HG02798 (cell line): Measurements from ENCODE around the gene ZNF726.
"Not testable (repeated sequence)": the region's sequence is repeated elsewhere in the genome, so short reads cannot be mapped to it uniquely, and the experiment has no call there.

Experiments
- ATAC-seq: cut with Tn5 transposase; IDR thresholded peaks from one replicate; pipeline ENCODE4 v1.9.1; 2021; ENCODE audit warnings: mild to moderate bottlenecking; ENCODE audit not compliant: unreplicated experiment, poor library complexity

The ZNF726 gene

DNA sequence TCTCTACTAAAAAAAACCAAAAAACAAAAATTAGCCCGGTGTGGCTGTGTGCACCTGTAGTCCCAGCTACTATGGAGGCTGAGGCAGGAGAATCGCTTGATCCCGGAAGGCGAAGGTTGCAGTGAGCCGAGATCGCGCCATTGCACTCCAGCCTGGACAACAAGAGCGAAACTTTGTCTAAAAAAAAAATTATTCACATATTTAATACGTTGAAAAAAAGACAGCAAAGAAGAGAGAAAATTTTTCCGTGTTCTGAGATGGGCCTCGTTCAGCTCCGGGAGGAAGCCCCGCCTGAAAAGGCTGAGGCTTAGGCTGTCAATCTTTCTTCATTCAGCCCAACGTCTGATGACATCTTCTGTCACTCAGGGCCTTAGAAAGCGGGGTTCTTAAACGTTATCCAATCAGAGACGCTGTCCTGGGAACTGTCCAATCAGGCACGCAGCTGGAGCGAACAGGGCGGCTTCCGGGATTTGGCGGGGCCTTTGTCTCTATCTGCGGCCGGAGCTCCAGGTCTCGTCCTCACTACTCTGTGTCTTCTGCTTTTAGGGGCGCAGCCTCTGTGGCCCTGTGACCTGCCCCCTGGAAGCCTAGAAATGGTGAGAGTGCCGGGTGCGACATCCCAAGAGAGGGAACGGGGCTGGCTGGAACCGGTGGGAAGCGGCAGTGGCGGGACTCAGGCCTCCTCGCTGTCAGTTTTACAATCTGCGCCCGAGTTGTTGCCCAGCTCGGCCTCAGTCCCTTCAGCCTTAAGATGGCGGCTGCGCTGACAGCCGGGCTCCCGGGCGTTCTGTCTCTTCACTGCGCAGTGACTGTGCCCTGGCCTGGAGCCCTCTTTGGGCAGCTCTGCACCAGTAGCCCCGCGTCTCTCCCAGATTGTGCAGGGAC lies at the start of gene ZNF726:
Gene ZNF726 (plus strand): TSS at position 485 of the 885 bp plus-strand sequence. CDS start 109 bp downstream, at position 594.
- peak; percentile 98 for ATAC-seq

DNA sequence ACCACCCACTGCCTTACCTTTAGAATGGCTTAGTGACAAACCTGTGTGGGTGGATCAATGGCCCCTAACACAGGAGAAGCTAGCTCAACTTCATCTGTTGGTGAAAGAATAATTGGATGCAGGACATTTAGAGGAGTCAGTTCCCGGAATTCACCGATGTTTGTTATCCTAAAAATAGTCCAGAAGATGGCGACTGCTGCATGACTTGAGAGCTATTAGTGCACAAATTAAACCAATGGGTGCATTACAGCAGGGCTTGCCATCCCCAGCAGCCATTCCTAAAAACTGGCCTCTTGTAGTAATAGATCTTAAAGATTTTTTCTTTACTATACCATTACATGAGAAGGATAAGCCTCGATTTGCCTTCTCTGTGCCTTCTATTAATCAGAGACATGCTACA lies 46.8 kb upstream of the ZNF726 start:
- ATAC-seq, result no peak

DNA sequence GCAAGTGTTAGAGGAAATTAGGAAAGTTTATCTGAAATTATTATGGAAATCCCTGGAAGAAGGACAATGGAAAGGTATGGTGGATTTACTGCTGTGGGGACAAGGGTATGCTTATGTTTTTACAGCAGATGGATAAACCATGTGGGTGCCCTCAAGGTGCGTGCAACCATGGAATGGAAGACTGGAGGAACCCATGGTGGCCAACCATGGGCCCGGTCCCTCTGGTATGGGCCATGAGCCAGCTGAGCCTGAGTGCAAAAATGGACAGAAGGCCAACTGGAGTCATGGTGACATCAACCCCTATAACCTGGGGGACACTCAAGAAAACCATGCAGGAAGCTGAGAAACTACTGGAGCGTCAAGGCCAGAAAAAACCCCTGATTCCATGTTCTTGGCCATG lies 46.1 kb upstream of the ZNF726 start:
- ATAC-seq, result no peak

DNA sequence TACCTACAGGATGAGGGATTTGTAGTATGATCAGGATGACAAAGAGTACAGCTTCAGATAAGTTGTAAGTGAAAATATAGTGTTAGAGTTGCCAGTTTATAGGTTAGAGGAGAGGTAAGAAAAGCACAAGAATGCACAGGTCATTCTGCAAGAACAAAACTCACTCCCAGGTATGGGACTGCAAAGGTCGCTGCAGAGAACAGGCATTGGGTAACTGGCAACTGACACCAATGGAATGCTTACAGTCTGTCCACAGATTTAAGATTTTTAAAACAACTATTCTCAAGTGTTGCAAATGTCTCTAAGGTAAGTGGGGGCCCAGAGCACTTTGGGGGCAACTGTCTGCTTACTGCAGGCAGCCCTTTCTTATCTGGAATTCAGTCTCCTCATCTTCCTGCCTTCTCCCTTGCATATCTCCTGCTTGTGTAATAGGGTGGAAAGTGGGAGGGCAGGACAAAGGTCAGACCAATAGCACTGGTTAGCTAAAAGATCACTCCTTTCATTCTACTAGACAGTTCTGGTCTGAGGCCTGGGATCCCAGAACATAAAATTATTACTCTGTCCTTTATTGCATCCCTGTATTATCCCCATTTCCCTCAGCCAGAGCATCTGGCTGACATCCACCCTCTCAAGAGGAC lies 42.3 kb upstream of the ZNF726 start:
- ATAC-seq, result no peak

DNA sequence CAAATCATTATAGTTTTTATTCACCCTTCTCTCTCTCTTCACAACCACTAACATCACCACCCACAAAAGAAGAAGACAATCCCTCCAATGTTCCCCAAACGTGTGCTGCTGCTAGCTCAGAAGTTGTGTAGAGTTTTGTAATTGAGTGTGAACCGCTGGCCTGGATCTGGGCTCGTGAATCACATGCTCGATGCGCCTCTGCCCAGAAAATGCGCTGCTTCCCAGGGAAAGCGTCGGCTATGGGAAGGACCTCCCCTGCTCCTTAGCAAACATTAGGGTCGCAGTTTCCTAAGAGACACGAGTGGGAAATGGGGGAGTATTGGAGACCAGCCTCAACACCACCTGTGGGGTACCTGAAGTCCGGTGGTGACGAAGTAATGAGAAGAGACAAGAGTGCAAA lies 38.4 kb upstream of the ZNF726 start:
- no peak for ATAC-seq

DNA sequence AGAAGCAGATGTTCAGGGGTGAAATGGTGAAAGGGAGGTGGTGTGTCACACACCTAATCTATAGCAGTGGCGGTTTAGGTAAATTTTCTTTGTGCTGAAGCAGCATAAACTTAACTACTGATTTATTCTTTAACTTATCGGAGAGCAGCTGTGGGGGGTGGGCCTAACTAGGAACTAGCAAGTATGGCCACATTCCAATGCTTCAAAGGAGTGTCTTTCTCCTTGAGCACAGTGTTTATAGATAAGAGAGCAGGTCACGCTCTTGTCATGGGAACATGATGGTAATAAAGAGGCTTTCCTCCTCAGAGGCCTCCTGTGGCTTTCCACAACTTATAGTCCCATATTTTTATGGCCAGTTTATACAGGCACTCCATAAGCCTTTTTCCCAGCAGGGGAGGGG lies 37.9 kb upstream of the ZNF726 start:
- ATAC-seq, result not testable (repeated sequence)

DNA sequence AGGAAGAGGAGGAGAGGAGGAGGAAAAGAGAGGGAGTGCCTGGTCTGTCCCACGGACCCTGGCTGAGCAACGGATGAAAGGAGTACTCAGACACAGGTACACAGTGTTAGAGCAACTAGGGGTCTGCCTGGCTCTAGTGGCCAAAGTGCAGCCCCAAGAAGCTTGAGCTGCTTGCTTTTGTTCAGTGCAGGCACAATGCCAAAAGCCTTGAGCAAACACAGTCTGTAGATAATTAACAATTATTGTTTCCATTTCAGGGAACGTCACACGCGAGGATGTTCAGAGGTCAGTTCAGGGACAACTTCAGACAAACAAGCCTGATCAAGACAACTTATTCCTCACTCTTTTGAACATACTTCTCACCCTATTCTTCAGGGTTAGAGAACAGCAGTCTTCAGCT lies 32.2 kb upstream of the ZNF726 start:
- ATAC-seq, result no peak

DNA sequence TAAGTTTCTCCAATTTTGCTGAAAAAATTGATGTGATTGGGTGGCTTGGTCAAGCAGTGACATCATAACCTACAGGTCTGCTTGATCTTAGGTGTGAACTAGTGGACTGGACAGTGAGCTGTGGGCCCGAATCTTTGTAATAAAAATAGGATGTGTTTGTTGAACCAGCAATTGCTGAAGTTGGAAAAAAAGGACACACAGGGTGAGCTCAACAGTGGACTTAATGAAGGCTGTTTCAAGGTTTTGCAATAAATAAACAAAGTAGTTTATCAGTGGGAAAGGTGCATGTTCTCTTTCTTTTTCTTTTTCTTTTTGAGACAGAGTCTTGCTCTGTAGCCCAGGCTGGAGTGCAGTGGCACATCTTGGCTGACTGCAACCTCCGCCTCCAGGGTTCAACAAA lies 30.3 kb upstream of the ZNF726 start:
- ATAC-seq, result no peak

DNA sequence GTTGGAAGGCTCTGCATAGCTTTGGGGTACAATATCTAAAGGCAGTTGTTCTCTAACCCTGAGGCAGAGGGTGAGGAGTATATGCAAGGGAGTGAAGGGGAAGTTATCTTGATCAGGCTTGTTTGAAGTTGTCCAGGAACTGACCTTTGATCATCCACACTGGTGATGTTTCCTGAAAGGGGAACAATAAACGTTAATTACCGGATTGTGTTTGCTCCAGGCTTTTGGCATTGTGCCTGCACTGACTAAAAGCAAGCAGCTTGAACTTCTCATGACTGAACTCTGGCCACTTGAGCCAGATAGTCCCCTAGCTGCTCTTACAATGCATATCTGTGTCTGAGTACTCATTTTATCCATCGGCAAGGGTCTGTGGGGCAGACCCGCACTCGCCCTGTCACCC lies 27.0 kb upstream of the ZNF726 start:
- no peak for ATAC-seq

DNA sequence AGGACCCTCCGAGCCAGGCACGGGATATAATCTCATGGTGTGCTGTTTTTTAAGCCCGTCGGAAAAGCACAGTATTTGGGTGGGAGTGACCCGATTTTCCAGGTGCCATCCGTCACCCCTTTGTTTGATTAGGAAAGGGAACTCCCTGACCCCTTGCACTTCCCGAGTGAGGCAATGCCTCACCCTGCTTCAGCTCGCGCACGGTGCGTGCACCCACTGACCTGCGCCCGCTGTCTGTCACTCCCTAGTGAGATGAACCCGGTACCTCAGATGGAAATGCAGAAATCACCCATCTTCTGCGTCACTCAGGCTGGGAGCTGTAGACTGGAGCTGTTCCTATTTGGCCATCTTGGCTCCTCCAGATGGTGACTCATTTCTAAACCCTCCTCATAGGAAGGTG lies 18.6 kb upstream of the ZNF726 start:
- ATAC-seq, result not testable (repeated sequence)

DNA sequence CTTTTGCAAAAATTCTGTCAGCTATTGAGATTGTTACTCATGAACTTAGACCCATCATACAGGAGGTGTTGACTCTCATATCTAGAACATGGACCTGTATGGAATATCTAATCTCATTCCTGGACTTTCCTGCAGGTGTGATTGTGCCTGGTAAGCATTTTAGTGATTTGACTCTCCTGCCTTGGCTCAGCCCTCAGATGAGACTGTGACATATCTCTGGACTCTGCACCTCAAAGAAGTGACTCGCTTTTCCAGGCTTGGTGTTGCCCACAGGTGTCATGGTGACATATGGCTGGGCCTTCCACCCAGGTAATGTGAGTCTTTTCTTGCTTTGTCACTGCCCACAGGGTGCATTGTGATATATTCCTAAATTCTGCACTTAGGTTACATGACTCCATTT lies 17.8 kb upstream of the ZNF726 start:
- no peak for ATAC-seq

DNA sequence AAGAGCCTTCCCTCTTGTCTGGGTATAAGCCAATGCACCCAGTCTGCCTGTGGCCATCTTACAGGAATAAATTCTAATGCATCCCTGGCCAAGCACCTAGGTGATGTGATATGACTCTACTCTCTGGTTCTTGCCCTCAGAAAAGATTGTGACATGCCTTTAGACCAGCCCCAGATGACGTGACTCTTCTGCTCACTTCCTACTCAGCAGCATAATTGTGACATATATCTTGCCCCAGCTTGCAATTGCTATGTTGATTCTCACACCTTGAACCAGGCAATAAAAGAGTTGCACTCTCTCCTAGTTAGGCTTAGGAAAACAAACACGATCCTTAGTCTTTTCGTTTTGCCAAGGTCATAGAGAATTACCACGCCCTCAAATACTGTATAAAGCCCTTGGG lies 13.3 kb upstream of the ZNF726 start:
- ATAC-seq, result no peak

DNA sequence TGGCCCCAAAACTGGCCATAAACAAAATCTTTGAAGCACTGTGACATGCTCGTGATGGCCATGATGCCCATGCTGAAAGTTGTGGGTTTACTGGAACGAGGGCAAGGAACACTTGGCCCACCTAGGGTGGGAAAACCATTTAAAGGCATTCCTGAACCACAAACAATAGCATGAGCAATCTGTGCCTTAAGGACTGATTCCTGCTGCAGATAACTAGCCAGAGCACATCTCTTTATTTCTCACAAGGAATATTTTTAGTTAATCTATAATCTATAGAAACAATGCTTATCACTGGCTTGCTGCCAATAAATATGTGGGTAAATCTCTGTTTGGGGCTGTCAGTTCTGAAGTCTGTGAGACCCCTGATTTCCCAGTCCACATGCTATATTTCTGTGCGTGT lies 10.3 kb upstream of the ZNF726 start:
- ATAC-seq, result no peak

DNA sequence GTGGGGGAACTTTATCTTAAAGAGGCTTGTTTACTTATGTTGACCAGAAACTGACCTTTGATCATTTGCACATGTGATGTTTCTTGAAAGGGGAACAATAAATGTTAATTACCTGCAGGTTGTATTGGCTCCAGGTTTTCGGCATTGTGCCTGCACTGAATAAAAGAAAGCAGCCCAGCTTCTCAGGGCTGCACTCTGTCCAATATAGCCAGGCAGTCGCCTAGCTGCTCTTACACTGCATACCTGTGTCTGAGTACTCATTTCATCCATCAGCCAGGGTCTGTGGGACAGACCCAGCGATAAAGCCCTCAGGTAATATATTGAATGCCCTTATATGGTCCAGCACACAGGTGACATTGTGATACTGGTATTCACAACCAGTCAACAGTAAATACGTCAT lies 8.9 kb upstream of the ZNF726 start:
- ATAC-seq, result no peak

DNA sequence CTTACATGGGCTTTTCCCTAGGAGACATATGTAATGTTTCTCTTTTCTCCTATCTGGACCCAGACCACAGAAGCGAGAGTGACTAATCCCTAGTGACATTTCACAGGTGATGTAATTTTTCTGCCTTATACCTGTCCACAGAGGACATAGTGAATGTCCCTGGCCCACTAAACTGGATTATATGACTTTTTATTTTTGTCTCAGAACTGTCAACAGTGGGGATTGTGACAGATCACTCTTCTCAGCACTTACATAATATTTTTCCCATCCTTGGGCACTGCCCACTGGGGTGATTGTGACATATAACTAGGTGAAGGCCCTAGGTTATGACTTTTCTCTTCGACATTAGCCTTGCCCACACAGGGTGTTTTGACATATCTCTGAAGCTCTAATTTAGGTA lies 7.9 kb upstream of the ZNF726 start:
- ATAC-seq, result no peak

DNA sequence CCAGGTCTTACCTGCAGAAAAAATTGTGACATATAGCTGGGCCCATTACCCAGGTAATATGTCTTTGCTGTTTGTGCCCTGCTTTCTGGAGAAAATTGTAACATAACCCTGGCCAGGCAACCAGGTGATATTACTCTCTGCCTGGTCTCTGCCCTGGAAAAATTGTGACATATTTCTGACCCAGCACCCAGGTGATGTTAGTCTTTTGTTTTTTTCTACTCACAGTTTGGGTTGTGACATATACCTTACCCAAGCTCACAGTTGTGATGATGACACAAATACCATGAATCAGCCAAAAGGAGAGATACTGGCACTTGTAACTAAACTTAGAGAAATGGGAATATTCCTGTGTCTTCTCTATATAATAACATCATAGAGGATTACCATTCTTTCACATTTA lies 6.5 kb upstream of the ZNF726 start:
- no peak for ATAC-seq

DNA sequence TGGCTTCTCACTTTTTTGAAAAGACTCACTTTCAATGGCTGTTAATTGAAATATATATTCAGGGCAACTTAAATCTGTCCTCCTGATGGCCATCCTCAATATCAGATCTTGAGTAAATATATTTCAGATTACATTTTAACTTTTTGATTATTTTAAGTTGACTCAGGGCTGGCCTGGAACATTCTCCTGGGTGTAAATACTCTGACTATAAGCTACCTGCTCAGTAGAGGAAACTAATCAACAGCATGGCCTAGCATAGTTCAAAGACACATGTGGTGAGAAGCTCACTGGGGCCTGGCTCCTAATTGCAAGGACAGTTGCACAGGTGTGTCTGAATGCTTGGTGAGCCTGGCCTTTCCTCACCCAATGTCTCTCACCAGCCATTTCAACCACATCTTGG lies 5.5 kb upstream of the ZNF726 start:
- ATAC-seq, result no peak

DNA sequence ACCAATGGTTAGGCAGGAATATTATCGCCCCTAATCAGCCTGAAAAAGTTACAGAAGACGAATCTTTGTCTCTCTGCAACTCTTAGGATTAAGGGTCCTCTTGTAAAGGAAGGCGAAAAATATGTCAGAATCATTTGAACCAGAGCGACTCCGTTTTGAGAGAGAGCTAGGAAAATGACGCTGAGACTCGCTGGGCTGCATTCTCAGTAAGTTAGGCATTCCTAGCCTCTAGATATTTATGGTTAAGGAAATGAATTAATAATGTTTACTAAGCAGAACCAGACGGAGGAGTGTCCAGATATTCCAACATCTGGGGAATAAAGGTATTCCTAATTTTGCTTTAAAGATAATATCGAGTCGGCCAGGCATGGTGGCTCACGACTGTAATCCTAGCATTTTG lies 755 bp upstream of the ZNF726 start:
- ATAC-seq, result no peak

DNA sequence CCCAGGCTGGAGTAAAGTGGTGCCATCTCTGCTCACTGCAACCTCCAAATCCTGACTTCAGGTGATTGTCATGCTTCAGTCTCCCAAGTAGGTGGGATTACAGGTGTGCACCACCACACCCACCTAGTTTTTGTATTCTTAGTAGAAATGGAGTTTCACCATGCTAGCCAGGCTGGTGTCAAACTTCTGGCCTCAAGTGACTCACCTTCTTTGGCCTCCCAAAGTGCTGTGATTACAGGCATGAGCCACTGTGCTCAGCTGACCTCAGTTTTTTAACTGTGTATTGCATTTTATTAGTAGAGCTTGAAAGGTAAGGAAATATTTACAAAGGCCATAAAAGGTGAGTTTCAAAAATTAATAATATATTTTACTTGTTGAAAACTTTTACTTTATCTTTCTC lies 2.3 kb downstream of the ZNF726 start:
- ATAC-seq, result no peak

DNA sequence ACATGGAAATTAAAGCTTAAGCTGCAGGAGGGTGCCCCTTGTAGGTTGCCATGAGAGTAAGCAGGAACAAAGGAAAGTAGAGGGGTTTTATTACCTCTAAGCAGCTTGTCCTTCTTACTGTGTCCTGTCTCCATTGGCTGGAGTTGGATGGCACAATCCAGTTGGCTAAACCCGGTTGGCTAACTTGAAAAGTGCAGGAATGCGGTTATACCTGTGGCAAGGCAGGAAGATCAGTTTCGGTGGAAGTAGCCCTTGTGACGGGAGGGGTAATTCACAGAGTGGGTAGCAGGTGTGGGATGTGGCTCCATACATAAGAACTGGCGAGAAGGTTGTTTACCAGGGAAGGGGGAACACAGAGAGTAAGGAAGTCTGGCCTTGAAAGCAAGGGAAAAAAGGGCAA lies 3.2 kb downstream of the ZNF726 start:
- ATAC-seq, result no peak

DNA sequence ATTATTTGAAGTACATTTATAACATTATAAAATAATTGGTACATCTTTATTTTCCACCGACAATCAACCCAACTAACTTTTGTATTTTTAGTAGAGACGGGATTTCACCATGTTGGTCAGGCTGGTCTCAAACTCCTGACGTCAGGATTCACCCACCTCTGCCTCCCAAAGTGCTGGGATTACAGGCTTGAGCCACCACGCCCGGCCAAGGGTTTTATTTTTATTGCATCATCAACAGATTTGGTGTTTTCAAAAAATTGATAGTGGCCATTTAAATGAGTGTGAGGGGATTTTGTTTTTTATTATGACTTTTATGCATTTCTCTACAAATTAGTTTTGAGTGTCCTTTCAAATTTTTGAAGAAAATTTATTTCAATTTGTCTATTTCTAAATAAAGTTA lies 10.6 kb downstream of the ZNF726 start:
- ATAC-seq, result no peak

DNA sequence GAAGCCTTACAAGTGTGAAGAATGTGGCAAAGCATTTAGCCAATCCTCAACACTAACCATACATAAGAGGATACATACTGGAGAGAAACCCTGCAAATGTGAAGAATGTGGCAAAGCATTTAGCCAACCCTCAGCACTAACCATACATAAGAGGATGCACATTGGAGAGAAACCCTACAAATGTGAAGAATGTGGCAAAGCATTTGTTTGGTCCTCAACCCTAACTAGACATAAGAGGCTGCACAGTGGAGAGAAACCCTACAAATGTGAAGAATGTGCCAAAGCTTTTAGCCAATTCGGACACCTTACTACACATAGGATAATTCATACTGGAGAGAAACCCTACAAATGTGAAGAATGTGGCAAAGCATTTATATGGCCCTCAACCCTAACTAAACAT lies 18.2 kb downstream of the ZNF726 start:
- no peak for ATAC-seq
